CMK (cell line): Measurements from ENCODE around the gene CFAP65.

Experiments
- DNase-seq: peaks from one replicate; pipeline ENCODE4 v3.0.0-alpha.2; 2010; ENCODE audit warnings: low read depth

CFAP65 gene

DNA sequence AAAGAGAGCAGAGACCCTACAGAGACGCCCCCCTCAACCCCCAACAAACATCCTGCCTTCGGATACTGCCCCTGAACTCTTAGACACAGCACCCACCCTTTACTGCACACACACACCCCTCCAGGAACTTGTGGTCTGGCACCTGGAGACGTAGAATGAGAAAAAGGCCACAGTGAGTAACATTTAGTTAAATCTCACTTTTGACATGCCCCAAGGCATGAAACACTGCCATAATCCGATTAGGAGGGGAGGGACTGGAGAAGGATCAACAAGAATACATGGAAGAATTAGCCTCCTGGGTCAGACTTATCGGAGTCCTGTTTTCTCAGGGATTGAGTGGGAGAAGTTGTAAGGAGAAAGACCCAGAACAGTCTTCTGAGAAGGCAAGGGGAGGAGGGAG is 77.7 kb downstream of the CFAP65 start:
- DNase-seq, result no peak

DNA sequence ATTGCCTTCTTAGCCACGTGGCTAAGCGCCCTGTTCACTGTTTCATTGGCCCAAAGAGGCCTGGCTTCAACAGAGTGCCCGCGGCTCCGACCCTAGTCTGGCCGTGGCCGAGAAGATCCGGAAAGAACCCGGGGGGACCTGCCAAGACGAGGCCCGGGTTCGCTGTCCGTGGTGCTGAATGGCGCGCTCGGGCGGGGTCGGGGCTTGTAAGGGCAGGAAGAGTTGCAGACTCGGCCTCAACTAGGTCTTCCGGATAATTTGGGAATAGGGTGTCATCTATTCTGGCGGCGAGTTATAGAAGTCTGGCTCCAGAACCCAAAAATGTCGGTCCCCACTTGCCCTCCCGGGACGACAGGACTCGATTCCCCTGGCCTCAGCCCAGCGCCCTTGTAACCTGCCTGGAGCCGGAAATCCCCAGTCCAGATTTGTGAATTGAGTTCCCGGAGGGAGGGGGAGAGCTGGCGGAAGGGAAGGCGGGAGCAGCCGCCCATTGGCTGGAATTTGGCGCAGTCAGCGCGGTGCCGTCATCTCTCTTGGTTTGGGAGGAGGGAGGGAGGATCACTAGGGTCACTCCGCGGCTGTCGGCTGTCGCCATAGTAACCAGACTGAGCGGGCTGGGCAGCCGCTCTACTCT is 78.3 kb downstream of the CFAP65 start:
- DNase-seq, result no peak

DNA sequence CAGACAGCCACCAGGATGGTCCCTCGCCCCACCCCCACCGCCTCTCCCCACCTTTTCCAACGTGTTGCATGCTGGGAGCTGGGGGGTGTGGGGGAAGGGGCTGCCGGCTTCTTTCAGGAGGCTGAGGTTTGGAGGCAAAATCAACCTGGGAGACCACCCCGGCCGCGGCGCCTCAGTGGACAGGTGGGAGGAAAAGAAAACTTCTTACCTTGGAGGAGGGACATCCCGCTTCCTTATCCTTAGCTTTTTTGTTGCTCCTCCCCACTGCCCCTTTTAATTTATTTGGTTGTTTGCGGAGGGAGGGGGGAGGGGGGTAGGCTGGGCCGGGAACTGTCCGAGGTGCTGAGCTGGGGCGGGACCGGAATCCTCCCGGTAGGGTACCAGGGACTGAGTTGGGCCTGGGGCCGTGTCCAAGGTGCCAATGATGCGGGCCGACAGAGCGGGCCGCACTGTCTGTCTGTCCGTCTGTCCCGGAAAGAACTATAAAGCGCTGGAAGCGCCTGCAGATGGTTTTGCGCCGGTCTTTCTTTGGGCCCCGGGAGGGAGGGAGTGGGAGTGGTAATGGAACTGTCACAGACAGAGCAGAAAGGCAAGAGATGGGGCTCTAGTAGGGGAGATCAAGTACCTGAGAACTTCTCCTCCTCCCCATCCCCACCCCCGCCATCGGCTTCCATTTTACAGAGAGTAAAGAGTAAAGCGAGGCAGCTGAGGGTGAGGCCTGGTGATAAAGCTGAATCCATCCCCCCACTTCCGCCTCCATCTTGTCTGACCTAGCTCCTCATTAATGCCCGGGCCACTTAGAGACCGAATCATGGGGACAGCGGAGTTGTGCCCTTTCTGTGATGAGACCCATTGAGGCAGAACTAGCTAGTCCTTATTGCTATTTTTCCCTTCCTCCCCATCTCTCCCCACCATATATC is 79.4 kb downstream of the CFAP65 start:
- no peak for DNase-seq

DNA sequence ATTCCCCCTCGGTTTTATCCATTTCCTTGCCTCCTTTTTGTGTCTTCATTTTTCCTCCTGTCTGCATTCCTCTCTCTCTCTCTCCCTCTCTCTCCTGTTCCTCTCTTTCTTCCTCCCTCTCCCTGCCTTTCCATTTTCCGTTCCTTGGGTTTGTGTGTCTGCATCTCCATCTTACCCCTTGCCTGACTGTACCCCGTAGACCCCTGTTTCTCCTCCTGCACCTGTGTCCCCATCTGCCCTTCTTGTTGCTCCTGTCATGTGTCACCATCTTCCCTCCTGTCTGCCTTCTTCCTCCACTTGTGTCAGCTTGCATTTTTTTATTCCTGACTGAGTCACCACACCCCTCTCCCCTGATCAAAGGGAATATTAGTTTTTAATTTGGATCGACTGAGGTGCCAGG is 80.1 kb downstream of the CFAP65 start:
- no peak for DNase-seq

DNA sequence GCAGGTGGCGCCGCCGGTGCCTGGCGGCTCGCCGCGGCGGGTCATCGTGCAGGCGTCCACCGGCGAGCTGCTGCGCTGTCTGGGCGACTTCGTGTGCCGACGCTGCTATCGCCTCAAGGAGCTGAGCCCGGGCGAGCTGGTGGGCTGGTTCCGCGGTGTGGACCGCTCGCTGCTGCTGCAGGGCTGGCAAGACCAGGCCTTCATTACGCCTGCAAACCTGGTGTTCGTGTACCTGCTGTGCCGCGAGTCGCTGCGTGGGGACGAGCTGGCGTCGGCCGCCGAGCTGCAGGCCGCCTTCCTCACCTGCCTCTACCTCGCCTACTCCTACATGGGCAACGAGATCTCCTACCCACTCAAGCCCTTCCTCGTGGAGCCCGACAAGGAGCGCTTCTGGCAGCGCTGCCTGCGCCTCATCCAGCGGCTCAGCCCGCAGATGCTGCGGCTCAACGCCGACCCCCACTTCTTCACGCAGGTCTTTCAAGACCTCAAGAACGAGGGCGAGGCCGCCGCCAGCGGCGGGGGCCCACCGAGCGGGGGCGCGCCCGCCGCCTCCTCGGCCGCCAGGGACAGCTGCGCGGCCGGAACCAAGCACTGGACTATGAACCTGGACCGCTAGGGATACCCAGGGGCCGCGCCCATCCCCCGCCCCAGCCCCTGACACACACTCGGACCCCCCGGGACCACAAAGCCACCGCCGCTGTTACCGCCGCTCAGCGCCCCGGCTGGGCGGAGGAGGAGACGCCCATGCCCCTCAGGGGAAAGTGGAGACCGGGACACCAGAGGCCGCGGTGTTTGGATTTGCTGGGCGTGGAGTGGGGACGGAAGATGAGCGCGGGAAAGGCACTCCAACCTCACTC is 80.8 kb downstream of the CFAP65 start:
- no peak for DNase-seq

DNA sequence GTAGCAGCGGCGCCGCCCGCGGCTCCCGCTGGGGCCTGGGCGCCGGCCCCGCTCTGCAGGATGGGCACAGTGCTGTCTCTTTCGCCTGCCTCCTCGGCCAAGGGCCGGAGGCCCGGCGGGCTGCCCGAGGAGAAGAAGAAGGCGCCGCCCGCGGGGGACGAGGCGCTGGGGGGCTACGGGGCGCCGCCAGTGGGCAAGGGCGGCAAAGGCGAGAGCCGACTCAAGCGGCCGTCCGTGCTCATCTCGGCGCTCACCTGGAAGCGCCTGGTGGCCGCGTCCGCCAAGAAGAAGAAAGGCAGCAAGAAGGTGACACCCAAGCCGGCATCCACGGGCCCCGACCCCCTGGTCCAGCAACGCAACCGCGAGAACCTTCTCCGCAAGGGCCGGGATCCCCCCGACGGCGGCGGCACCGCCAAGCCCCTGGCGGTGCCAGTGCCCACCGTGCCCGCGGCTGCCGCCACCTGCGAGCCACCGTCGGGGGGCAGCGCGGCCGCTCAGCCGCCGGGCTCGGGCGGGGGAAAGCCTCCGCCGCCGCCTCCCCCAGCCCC is 81.5 kb downstream of the CFAP65 start:
- DNase-seq, result no peak

DNA sequence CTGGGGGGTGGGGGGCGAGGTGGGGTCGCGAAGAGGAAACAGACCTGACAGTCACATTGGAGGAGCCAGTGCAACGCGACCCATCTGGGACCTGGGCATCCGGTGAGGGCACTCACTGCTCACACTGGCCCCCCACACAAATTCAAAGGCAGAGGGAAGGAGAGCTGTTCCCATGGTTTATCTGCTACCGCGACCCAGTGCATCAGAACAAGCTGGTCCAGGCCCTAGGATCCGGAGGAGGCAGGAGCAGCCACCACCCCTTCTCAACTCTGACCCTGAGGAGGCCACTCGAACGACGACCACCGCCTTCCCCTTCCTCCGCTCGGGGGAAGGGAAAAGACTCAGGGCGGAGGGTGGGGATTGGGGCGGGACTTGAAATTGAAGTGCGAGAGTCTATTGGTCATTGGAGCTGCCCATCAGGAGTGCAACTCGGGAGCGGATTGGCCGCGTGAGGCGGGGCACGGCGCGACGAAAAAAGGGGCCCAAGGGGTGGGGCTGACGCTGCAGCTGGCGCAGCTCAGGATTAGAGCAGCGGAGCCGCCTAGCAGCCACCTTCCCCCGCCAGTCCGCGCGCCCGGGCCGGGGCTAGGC is 82.1 kb downstream of the CFAP65 start, which contains the start of gene CDK5R2:
Gene CDK5R2, plus strand, starts transcription at position 526 of the 591 bp plus-strand sequence. CDS start 155 bp downstream, outside the sequence.
- peak; percentile 83 for DNase-seq

DNA sequence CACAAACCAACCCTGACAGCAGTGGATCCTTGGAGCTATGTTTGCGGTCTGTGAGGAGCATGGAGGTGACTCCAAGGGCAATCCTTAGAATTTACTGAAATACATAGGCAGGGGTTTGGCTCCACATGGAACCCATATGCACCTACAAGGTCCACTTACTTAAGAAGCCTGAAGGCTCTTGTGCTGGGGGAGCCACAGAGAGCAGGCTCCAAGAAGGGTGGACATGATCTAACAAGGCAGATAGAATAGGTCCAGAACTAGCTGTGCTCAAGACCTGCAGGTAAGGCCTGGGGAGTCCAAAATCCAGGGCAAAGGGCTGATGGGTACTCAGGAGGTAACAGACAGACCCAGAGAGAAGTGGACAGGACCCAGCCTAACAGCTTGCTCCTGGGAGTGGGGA is 83.0 kb downstream of the CFAP65 start:
- DNase-seq, result no peak

DNA sequence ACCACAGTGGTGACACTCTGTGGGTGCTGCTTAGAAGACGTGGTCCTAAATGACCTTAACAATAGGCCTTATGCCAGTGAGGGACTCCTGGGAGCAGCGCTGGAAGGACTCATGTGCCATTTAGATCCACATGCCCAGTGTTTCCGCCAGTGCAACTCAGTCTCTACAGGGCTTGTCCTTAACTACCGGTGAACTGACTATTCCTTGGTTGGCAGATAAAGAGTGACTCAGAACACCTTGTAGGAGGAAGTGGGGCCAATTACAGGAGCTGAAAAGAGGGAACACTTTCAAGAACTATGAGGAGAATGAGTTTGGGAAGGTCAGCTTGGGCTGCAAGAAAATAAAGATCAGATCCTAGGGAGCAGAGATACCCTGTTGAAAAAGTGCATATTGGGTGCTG is 83.6 kb downstream of the CFAP65 start:
- DNase-seq, result no peak

DNA sequence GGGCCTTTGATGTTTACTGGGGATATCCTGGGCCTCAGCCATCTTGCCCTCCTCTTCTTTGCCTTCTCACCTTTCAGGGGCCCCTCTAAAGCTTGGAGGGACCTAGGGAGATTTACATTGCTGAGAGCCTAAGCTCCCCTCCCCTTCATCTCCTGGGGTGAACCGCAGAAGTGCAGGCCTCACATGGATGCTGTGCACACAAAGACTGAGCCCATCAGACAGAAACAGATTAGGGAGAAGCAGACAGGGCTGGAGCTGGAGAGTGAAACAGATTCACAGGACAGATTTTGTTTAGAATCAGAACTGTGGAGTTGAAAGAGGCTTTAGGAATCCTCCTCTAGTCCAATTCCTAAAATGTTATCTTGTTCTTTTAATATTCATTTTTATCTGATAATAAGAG is 85.3 kb downstream of the CFAP65 start:
- no peak for DNase-seq

DNA sequence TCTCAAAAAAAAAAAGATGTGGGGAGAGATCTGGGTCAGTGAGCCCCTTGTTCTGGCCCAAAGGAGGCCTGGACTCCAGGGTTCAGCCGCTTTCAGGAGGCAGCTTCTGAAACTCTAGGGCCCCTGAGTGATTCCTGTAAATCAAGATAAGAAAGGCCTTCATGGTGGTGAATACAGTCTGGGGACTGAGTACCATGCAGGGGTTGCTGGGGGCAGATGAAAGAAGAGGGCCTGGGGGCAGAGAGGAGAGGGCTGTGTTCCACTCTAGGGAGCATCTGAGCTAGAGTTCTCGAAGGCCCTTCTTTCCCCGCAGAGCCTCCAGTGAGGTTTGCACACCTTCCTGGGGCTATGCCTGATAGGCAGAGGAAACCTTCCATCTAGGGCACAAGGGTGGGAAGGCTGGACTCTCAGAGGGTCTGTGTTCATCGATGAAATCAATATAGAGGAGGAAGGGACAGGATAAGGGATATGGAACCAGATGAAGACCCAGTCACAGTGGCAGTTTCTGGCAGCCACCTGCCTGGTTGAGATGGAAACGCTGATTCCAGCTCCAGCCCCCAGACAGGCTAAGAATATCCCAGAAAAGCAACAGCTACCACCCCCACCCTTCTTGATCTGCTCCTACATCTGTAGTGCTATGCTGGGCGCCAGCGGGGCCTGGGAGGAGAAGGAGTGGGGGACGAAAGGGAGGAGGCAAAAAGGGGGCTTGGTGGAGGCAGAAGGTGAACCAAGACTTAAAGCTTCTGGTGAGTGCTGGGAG is 86.6 kb downstream of the CFAP65 start:
- no peak for DNase-seq

DNA sequence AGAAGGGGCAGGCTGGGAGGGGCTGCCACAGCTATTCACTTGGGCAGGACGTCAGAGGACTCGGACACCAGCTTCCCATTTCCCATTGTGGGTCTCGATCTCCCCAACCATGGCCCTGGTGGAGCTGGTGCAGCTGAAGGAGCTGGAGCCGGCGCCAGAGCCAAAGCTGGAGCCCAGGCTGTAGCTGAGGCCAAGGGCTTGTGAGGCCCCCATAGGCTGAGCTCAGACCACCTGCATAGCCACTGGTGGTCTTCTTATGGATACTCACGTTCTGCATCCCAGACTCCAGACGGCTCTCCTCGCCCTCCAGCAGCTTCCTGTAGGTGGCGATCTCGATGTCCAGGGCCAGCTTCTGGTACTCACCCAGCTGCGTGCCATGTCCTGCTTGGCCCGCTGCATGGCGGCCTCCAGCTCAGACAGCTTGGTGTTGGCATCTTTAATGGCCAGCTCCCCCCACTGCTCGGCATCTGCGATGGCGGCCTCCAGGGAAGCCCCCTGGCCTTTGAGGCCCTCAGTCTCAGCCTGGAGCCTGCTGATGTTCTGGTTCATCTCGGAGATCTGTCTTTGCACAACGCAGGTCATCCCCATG is 87.9 kb downstream of the CFAP65 start:
- DNase-seq, result no peak
